Keratinocyte (primary cell): ENCODE results near the gene MMD2.

ENCODE experiments used
- CTCF ChIP-seq, 3 experiments: IDR thresholded peaks in 1 of 3; conservative IDR thresholded peaks in 1 of 3; optimal IDR thresholded peaks in 1 of 3; 2 replicates in 2 of 3; 3 replicates in 1 of 3; pipeline versions ENCODE3 to v1.5.1; 2011; ENCODE audit warnings: low read length in 3 of 3, mild to moderate bottlenecking in 3 of 3, moderate library complexity in 2 of 3, control low read depth in 1 of 3, inconsistent platforms in 1 of 3; ENCODE audit not compliant: insufficient read depth in 2 of 3; ENCODE audit errors: extremely low read depth in 1 of 3
- EZH2 ChIP-seq: IDR thresholded peaks from one replicate; pipeline ENCODE4 v1.6.1; 2012; ENCODE audit warnings: inconsistent platforms, mild to moderate bottlenecking, low read length, moderate library complexity

GRCh38 chr7:4964506-4964905 lies 5.5 kb upstream of the MMD2 start:
- no peak for TF ChIP-seq CTCF (optimal IDR thresholded peaks at IDR 0.05 in 1 of 3, IDR thresholded peaks at IDR 0.05 in 1 of 3, conservative IDR thresholded peaks at IDR 0.05 in 1 of 3; ENCODE audit: extremely low read depth in 1 of 3, insufficient read depth in 2 of 3, low read length in 3 of 3)
- no peak for TF ChIP-seq EZH2
